Measurements from ENCODE around the gene FAF1. TPM values are rescaled to one million over a fixed set of nuclear protein-coding genes. Genes with fewer than 3 reads are reported as not detected.

FAF1 gene
- total and polyA plus RNA-seq, 9 of the 15 experiments (the other 6 are each of a cell fraction or from before 2014, with no cell fraction given), result 48.7 to 225 (median 118) TPM

DNA sequence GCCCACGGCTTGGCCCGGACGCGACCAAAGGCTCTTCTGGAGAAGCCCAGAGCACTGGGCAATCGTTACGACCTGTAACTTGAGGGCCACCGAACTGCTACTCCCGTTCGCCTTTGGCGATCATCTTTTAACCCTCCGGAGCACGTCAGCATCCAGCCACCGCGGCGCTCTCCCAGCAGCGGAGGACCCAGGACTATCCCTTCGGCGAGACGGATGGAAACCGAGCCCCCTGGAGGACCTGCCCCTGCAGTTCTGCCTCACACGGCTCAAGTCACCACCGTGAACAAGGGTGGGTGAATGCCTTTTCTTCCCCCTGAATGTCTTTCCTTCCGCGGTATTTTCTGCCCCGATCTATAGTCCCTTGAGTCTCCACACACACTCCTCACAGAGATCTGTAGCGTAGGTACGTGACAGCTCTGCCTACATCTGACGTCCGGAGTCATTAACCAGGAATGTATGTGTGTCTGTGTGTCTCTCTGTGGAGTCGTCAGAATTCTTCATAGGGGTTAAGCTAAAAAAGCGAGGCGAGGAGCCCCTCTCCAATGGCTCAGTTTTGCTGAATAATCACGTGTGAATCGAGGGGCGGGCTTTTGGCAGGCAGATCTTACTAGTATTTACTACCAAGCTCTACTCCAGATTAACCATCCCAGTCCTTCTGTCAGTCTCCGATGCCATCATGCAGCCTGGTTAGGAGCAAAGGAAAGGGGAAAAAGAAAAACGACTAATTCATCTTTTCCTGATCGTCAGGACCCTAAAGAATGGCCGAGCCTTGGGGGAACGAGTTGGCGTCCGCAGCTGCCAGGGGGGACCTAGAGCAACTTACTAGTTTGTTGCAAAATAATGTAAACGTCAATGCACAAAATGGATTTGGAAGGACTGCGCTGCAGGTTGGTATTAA is 9.8 kb upstream of the FAF1 start, which contains the start of gene CDKN2C (continued):
- no peak for TF ChIP-seq ZBTB49 (CRISPR knock-in tag; IDR thresholded peaks at IDR 0.05; ENCODE audit: borderline replicate concordance)
- TF ChIP-seq NRF1 (conservative IDR thresholded peaks at IDR 0.05 in 1 of 2, IDR thresholded peaks at IDR 0.05 in 1 of 2), result peak in 1 of 2 experiments; percentile 15; a peak in 2 of 4 replicates
- TF ChIP-seq TBL1XR1 (IDR thresholded peaks at IDR 0.05; ENCODE audit: low read length in 2 of 2), result peak in 1 of 2 experiments; percentile 40; a peak in 1 of 4 replicates
- 0 out of 2 replicates have a peak, but pooled peaks have one; percentile 78 for TF ChIP-seq RHOXF2B (CRISPR knock-in tag; conservative IDR thresholded peaks at IDR 0.05)
- peak; percentile 71 for TF ChIP-seq POLR2B (IDR thresholded peaks at IDR 0.05; ENCODE audit: low read depth, partially characterized antibody)
- TF ChIP-seq, protein P1, sequence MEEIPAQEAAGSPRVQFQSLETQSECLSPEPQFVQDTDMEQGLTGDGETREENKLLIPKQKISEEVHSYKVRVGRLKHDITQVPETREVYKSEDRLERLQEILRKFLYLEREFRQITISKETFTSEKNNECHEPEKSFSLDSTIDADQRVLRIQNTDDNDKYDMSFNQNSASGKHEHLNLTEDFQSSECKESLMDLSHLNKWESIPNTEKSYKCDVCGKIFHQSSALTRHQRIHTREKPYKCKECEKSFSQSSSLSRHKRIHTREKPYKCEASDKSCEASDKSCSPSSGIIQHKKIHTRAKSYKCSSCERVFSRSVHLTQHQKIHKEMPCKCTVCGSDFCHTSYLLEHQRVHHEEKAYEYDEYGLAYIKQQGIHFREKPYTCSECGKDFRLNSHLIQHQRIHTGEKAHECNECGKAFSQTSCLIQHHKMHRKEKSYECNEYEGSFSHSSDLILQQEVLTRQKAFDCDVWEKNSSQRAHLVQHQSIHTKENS (CRISPR knock-in tag; IDR thresholded peaks at IDR 0.05), result no peak
- no peak for TF ChIP-seq BRF1 (IDR thresholded peaks at IDR 0.05; ENCODE audit: borderline replicate concordance, extremely low read depth, insufficient read length)
- TF ChIP-seq TEAD2 (tag; IDR thresholded peaks at IDR 0.05), result no peak
- TF ChIP-seq EWSR1 (IDR thresholded peaks at IDR 0.05; ENCODE audit: borderline replicate concordance, low read depth, partially characterized antibody), result no peak
- no peak for TF ChIP-seq EP300 (IDR thresholded peaks at IDR 0.05; ENCODE audit: low read length)
- TF ChIP-seq GATAD2B (IDR thresholded peaks at IDR 0.05; ENCODE audit: borderline replicate concordance), result peak; percentile 24; the same call in 1 of the 2 replicates
- TF ChIP-seq DMBX1 (CRISPR knock-in tag; IDR thresholded peaks at IDR 0.05; ENCODE audit: borderline replicate concordance), result no peak
- TF ChIP-seq, protein P2, sequence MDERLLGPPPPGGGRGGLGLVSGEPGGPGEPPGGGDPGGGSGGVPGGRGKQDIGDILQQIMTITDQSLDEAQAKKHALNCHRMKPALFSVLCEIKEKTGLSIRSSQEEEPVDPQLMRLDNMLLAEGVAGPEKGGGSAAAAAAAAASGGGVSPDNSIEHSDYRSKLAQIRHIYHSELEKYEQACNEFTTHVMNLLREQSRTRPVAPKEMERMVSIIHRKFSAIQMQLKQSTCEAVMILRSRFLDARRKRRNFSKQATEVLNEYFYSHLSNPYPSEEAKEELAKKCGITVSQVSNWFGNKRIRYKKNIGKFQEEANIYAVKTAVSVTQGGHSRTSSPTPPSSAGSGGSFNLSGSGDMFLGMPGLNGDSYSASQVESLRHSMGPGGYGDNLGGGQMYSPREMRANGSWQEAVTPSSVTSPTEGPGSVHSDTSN (CRISPR knock-in tag; IDR thresholded peaks at IDR 0.05; ENCODE audit: low read depth), result no peak
- TF ChIP-seq, protein P2 (tag; conservative IDR thresholded peaks at IDR 0.05; ENCODE audit: low read depth), result peak; percentile 65
- TF ChIP-seq GABPB2 (CRISPR knock-in tag; conservative IDR thresholded peaks at IDR 0.05), result no peak
- TF ChIP-seq RAD21 (CRISPR knock-in tag; conservative IDR thresholded peaks at IDR 0.05 in 1 of 2, IDR thresholded peaks at IDR 0.05 in 1 of 2), result no peak; a peak in 1 of 4 replicates
- peak in 1 of 2 experiments; percentile 41; a peak in 1 of 4 replicates for TF ChIP-seq SIN3A (IDR thresholded peaks at IDR 0.05; ENCODE audit: borderline replicate concordance in 2 of 2, control insufficient read depth in 1 of 2, low read depth in 2 of 2, low read length in 2 of 2)
- TF ChIP-seq BHLHE40 (IDR thresholded peaks at IDR 0.05; ENCODE audit: low read length), result peak; percentile 24; the same call in 1 of the 2 replicates
- TF ChIP-seq, protein P3, sequence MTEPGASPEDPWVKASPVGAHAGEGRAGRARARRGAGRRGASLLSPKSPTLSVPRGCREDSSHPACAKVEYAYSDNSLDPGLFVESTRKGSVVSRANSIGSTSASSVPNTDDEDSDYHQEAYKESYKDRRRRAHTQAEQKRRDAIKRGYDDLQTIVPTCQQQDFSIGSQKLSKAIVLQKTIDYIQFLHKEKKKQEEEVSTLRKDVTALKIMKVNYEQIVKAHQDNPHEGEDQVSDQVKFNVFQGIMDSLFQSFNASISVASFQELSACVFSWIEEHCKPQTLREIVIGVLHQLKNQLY (CRISPR knock-in tag; conservative IDR thresholded peaks at IDR 0.05), result no peak

All from K562 (cell line).